Measurements from ENCODE around the gene TOPBP1.

Gene TOPBP1

DNA sequence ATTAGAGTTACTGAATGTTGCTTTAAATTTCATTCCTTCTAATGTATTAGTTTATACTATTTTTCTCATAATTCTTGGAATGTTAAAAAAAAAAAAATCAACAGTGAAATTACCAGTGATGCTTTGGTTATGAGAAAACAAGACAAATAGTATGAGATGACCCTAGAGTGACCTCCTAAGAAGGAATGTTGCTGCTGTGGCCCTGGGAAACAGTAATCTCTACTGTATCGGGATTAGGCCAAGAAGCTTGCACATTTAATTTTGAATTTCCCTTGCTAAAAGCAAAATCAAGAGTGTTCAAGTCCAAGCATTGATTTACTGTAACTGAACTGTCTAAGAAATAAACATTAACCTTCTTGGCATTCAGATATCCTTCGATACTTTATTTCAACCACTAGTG is 18.1 kb downstream of the TOPBP1 start:
- in situ Hi-C loops (cut with HindIII; ENCODE audit: low sequenced_read_pairs) = no loop called here
- TF ChIP-seq, protein P1, sequence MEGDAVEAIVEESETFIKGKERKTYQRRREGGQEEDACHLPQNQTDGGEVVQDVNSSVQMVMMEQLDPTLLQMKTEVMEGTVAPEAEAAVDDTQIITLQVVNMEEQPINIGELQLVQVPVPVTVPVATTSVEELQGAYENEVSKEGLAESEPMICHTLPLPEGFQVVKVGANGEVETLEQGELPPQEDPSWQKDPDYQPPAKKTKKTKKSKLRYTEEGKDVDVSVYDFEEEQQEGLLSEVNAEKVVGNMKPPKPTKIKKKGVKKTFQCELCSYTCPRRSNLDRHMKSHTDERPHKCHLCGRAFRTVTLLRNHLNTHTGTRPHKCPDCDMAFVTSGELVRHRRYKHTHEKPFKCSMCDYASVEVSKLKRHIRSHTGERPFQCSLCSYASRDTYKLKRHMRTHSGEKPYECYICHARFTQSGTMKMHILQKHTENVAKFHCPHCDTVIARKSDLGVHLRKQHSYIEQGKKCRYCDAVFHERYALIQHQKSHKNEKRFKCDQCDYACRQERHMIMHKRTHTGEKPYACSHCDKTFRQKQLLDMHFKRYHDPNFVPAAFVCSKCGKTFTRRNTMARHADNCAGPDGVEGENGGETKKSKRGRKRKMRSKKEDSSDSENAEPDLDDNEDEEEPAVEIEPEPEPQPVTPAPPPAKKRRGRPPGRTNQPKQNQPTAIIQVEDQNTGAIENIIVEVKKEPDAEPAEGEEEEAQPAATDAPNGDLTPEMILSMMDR (IDR thresholded peaks at IDR 0.05; ENCODE audit: low read depth, low read length) = no peak
- no peak overlapping the region for H3K4me3 ChIP-seq (ENCODE audit: low read depth, low read length)
- DNase-seq (ENCODE audit: low read depth, low spot score) = no peak

DNA sequence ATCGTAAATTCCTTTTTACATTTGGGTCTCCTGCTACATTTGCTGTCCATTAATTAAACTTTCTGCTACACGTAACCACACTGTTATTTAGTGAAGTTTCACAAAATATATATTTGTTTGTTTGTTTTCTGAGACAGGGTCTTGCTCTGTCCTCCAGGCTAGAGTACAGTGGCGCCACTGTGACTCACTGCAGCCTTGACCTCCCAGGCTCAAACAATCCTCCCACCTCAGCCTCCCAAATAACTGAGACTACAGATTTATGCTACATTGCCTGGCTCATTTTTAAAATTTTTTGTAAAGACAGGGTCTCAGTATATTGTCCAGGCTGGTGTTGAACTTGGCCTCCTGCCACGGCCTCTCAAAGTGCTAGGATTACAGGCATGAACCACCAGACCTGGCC is 20.5 kb downstream of the TOPBP1 start:
- no peak overlapping the region for H3K4me3 ChIP-seq (ENCODE audit: low read depth, low read length)
- TF ChIP-seq, protein P1 (IDR thresholded peaks at IDR 0.05; ENCODE audit: low read depth, low read length) = no peak
- DNase-seq (ENCODE audit: low read depth, low spot score) = no peak
- in situ Hi-C loops (cut with HindIII; ENCODE audit: low sequenced_read_pairs) = no loop called here

DNA sequence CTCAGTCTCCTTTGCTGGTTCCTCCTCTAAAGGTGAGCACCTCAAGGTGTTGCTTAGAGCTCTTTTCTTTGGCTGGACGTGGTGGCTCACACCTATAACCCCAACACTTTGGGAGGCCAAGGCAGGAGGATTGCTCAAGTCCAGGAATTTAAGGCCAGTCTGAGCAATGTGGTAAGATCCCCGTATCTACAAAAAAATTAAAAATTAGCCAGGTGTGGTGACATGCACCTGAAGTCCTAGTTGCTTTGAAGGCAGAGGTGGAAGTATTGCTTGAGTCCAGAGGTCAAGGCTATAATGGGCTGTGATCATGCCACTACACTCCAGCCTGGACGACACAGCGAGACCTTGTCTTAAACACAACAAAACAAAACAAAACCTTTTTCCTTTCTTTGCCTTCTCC is 28.3 kb downstream of the TOPBP1 start:
- H3K4me3 ChIP-seq (ENCODE audit: low read depth, low read length) = no peak overlapping the region
- in situ Hi-C loops (cut with HindIII; ENCODE audit: low sequenced_read_pairs) = no loop called here
- TF ChIP-seq, protein P1 (IDR thresholded peaks at IDR 0.05; ENCODE audit: low read depth, low read length) = no peak
- DNase-seq (ENCODE audit: low read depth, low spot score) = no peak

DNA sequence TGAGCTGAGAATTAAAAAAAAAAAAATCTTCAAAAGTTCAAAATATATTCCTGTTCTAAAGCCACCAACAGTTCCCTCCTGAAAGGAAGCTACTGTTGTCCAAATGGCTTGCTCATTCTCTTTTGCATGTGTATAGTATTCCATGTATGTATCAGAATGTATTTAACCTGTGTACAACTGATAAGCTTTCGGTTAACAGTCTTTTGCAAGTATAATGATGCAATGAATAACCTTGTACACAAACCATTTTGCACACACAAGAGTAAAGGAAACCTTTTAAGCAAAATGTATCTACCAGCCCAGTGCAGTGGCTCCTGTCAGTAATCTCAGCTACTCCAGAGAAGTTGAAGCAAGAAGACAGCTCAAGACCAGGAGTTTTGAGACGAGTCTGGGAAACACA is 32.6 kb downstream of the TOPBP1 start:
- TF ChIP-seq, protein P1 (IDR thresholded peaks at IDR 0.05; ENCODE audit: low read depth, low read length) = no peak
- no peak overlapping the region for H3K4me3 ChIP-seq (ENCODE audit: low read depth, low read length)
- in situ Hi-C loops (cut with HindIII; ENCODE audit: low sequenced_read_pairs) = no loop called here
- no peak for DNase-seq (ENCODE audit: low read depth, low spot score)

DNA sequence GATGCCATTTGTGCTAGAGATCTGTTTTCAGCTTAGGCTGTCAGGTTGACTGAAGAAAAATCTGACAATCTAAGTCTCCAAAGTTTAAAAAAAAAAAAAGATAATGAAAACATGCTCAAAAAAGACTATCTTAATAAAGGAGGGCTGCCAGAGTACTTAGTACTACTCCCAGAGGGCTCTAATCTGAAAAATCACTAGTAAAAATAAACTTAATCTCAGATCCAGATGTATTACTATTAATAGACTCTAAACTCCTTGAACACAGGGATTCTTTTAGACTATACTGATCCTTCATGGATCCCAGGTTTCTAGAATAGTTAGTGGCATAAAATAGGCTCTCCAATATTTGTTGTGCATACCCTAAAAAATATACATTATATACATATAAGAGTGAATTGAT is 34.0 kb downstream of the TOPBP1 start:
- no peak for DNase-seq (ENCODE audit: low read depth, low spot score)
- TF ChIP-seq, protein P1 (IDR thresholded peaks at IDR 0.05; ENCODE audit: low read depth, low read length) = no peak
- H3K4me3 ChIP-seq (ENCODE audit: low read depth, low read length) = no peak overlapping the region
- in situ Hi-C loops (cut with HindIII; ENCODE audit: low sequenced_read_pairs) = no loop called here

DNA sequence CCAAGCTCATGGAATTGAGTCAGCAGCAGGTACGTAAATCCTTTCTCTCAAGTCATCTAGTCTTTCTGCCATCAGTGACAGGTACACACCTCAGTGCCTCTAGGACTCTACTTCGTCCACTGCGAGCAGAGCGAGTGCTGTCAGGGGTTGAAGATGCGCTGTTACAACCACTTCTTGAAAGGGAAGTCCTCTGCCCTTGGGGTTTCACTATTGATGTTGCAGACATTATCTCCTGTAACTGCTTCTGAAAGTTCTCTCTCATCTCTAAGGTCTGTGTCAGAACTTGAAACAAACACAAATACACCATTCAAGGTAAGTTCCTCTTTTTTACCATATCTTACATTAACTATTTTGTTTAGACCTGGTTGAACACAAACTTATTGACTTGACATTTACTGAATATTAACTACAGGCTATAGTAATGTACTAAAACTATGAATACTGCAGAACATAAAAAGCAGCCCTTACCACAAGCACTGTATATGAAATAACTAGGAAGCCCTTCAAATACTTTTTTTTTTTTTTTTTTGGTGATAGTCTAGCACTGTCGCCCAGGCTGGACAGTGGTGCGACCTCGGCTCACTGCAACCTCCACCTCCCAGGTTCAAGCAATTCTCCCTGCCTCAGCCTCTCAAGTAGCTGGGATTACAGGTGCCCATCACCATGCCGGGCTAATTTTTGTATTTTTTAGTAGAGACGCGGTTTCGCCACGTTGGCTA is 41.5 kb downstream of the TOPBP1 start:
- DNase-seq (ENCODE audit: low read depth, low spot score) = no peak
- in situ Hi-C loops (cut with HindIII; ENCODE audit: low sequenced_read_pairs) = no loop called here
- H3K4me3 ChIP-seq (ENCODE audit: low read depth, low read length) = no peak overlapping the region
- TF ChIP-seq, protein P1 (IDR thresholded peaks at IDR 0.05; ENCODE audit: low read depth, low read length) = no peak

Data from astrocyte of the spinal cord (primary cell).